Measurements from ENCODE around the gene UST.

Gene UST

GRCh38 chr6:149078211-149078782 is 331.5 kb downstream of the UST start:
- H3K27ac ChIP-seq (replicated peaks; ENCODE audit: low read length), result no peak overlapping the region
- H2BK12ac ChIP-seq (ENCODE audit: low read length), result no peak overlapping the region
- H3K36me3 ChIP-seq (replicated peaks in 1 of 2; ENCODE audit: control insufficient read depth in 2 of 2, insufficient read depth in 2 of 2, low read length in 2 of 2), result no peaks in the 10 kb centered on the region
- no peak overlapping the region for H3K4me2 ChIP-seq (ENCODE audit: insufficient read depth, low read length, poor library complexity, severe bottlenecking)
- H2BK15ac ChIP-seq (ENCODE audit: low read length), result no peak overlapping the region
- no peaks in the 10 kb centered on the region for H3K4me1 ChIP-seq (ENCODE audit: control insufficient read depth in 2 of 2, insufficient read depth in 1 of 2, low read depth in 1 of 2, low read length in 2 of 2)
- H2AFZ ChIP-seq (ENCODE audit: low read length), result no peak overlapping the region
- H2AK5ac ChIP-seq (ENCODE audit: low read depth, low read length), result no peak overlapping the region
- H4K8ac ChIP-seq (ENCODE audit: low read depth, low read length), result no peak overlapping the region
- H4K91ac ChIP-seq (ENCODE audit: low read depth, low read length, poor library complexity), result no peak overlapping the region
- no peak overlapping the region for H3K4ac ChIP-seq (ENCODE audit: low read length)
- H3K9ac ChIP-seq (ENCODE audit: low read depth, low read length, poor library complexity), result no peak overlapping the region
- H3K14ac ChIP-seq (ENCODE audit: low read length), result no peak overlapping the region
- no peak for DNase-seq (ENCODE audit: low spot score)
- H3K23ac ChIP-seq (ENCODE audit: low read depth, low read length, poor library complexity), result no peak overlapping the region
- H3K27me3 ChIP-seq (ENCODE audit: control insufficient read depth in 3 of 3, insufficient read depth in 3 of 3, low read depth in 1 of 3, low read length in 3 of 3), result no peaks in the 10 kb centered on the region
- H2BK120ac ChIP-seq (ENCODE audit: low read depth, low read length), result no peak overlapping the region
- H2BK5ac ChIP-seq (ENCODE audit: low read length), result no peak overlapping the region
- no peak overlapping the region for H3K4me3 ChIP-seq (ENCODE audit: low read length in 2 of 2)
- no peaks in the 10 kb centered on the region for H3K79me1 ChIP-seq (ENCODE audit: low read depth, low read length)
- no peak overlapping the region for H3K18ac ChIP-seq (ENCODE audit: low read length)
- WGBS, 2 donors (ENCODE audit: extremely low coverage in 2 of 2, insufficient read length in 2 of 2, insufficient replicate concordance in 1 of 2), result no CpG with 5 or more reads among the region's 10 CpGs
- peaks cover 2 to 4% of the 10 kb centered on the region in 2 donors for H3K9me3 ChIP-seq (replicated peaks in 1 of 2; ENCODE audit: control insufficient read depth in 2 of 2, insufficient read depth in 1 of 2, low read depth in 1 of 2, low read length in 2 of 2)

GRCh38 chr6:149079456-149079855 is 332.6 kb downstream of the UST start:
- H4K8ac ChIP-seq (ENCODE audit: low read depth, low read length), result no peak overlapping the region
- no peak overlapping the region for H2AK5ac ChIP-seq (ENCODE audit: low read depth, low read length)
- no peak overlapping the region for H2BK12ac ChIP-seq (ENCODE audit: low read length)
- H3K36me3 ChIP-seq (replicated peaks in 1 of 2; ENCODE audit: control insufficient read depth in 2 of 2, insufficient read depth in 2 of 2, low read length in 2 of 2), result no peaks in the 10 kb centered on the region
- H2AFZ ChIP-seq (ENCODE audit: low read length), result no peak overlapping the region
- H3K23ac ChIP-seq (ENCODE audit: low read depth, low read length, poor library complexity), result no peak overlapping the region
- no peak overlapping the region for H3K14ac ChIP-seq (ENCODE audit: low read length)
- no CpG with 5 or more reads among the region's 2 CpGs for WGBS, 2 donors (ENCODE audit: extremely low coverage in 2 of 2, insufficient read length in 2 of 2, insufficient replicate concordance in 1 of 2)
- H2BK15ac ChIP-seq (ENCODE audit: low read length), result no peak overlapping the region
- no peak overlapping the region for H2BK5ac ChIP-seq (ENCODE audit: low read length)
- no peaks in the 10 kb centered on the region for H3K4me1 ChIP-seq (ENCODE audit: control insufficient read depth in 2 of 2, insufficient read depth in 1 of 2, low read depth in 1 of 2, low read length in 2 of 2)
- no peak overlapping the region for H3K18ac ChIP-seq (ENCODE audit: low read length)
- H4K91ac ChIP-seq (ENCODE audit: low read depth, low read length, poor library complexity), result no peak overlapping the region
- no peak for DNase-seq (ENCODE audit: low spot score)
- H3K27ac ChIP-seq (replicated peaks; ENCODE audit: low read length), result no peak overlapping the region
- no peak overlapping the region for H3K4ac ChIP-seq (ENCODE audit: low read length)
- H3K9me3 ChIP-seq (replicated peaks in 1 of 2; ENCODE audit: control insufficient read depth in 2 of 2, insufficient read depth in 1 of 2, low read depth in 1 of 2, low read length in 2 of 2), result peaks cover 2 to 4% of the 10 kb centered on the region in 2 donors
- H2BK120ac ChIP-seq (ENCODE audit: low read depth, low read length), result no peak overlapping the region
- H3K27me3 ChIP-seq (ENCODE audit: control insufficient read depth in 3 of 3, insufficient read depth in 3 of 3, low read depth in 1 of 3, low read length in 3 of 3), result no peaks in the 10 kb centered on the region
- no peak overlapping the region for H3K4me2 ChIP-seq (ENCODE audit: insufficient read depth, low read length, poor library complexity, severe bottlenecking)
- H3K9ac ChIP-seq (ENCODE audit: low read depth, low read length, poor library complexity), result no peak overlapping the region
- no peaks in the 10 kb centered on the region for H3K79me1 ChIP-seq (ENCODE audit: low read depth, low read length)
- H3K4me3 ChIP-seq (ENCODE audit: low read length in 2 of 2), result no peak overlapping the region

GRCh38 chr6:149079911-149080491 is 333.2 kb downstream of the UST start:
- H3K36me3 ChIP-seq (replicated peaks in 1 of 2; ENCODE audit: control insufficient read depth in 2 of 2, insufficient read depth in 2 of 2, low read length in 2 of 2), result no peaks in the 10 kb centered on the region
- no CpG with 5 or more reads among the region's 6 CpGs for WGBS, 2 donors (ENCODE audit: extremely low coverage in 2 of 2, insufficient read length in 2 of 2, insufficient replicate concordance in 1 of 2)
- H3K9ac ChIP-seq (ENCODE audit: low read depth, low read length, poor library complexity), result no peak overlapping the region
- no peak overlapping the region for H3K27ac ChIP-seq (replicated peaks; ENCODE audit: low read length)
- H2AK5ac ChIP-seq (ENCODE audit: low read depth, low read length), result no peak overlapping the region
- H3K4ac ChIP-seq (ENCODE audit: low read length), result no peak overlapping the region
- no peak overlapping the region for H2BK120ac ChIP-seq (ENCODE audit: low read depth, low read length)
- DNase-seq (ENCODE audit: low spot score), result no peak
- no peak overlapping the region for H2BK15ac ChIP-seq (ENCODE audit: low read length)
- H3K4me2 ChIP-seq (ENCODE audit: insufficient read depth, low read length, poor library complexity, severe bottlenecking), result no peak overlapping the region
- H3K9me3 ChIP-seq (replicated peaks in 1 of 2; ENCODE audit: control insufficient read depth in 2 of 2, insufficient read depth in 1 of 2, low read depth in 1 of 2, low read length in 2 of 2), result peaks cover 2 to 4% of the 10 kb centered on the region in 2 donors
- no peak overlapping the region for H3K18ac ChIP-seq (ENCODE audit: low read length)
- no peak overlapping the region for H3K4me3 ChIP-seq (ENCODE audit: low read length in 2 of 2)
- no peak overlapping the region for H2BK5ac ChIP-seq (ENCODE audit: low read length)
- no peak overlapping the region for H4K8ac ChIP-seq (ENCODE audit: low read depth, low read length)
- H3K23ac ChIP-seq (ENCODE audit: low read depth, low read length, poor library complexity), result no peak overlapping the region
- H2AFZ ChIP-seq (ENCODE audit: low read length), result no peak overlapping the region
- H4K91ac ChIP-seq (ENCODE audit: low read depth, low read length, poor library complexity), result no peak overlapping the region
- H2BK12ac ChIP-seq (ENCODE audit: low read length), result no peak overlapping the region
- H3K27me3 ChIP-seq (ENCODE audit: control insufficient read depth in 3 of 3, insufficient read depth in 3 of 3, low read depth in 1 of 3, low read length in 3 of 3), result no peaks in the 10 kb centered on the region
- no peaks in the 10 kb centered on the region for H3K4me1 ChIP-seq (ENCODE audit: control insufficient read depth in 2 of 2, insufficient read depth in 1 of 2, low read depth in 1 of 2, low read length in 2 of 2)
- H3K79me1 ChIP-seq (ENCODE audit: low read depth, low read length), result no peaks in the 10 kb centered on the region
- H3K14ac ChIP-seq (ENCODE audit: low read length), result no peak overlapping the region

- WGBS, 2 donors (ENCODE audit: extremely low coverage in 2 of 2, insufficient read length in 2 of 2, insufficient replicate concordance in 1 of 2), result no CpG with 5 or more reads among the region's 5 CpGs
- H3K9me3 ChIP-seq (replicated peaks in 1 of 2; ENCODE audit: control insufficient read depth in 2 of 2, insufficient read depth in 1 of 2, low read depth in 1 of 2, low read length in 2 of 2), result peaks cover 2 to 4% of the 10 kb centered on the region in 2 donors
- H3K4me3 ChIP-seq (ENCODE audit: low read length in 2 of 2), result no peak overlapping the region
- H2BK15ac ChIP-seq (ENCODE audit: low read length), result no peak overlapping the region
- H3K27ac ChIP-seq (replicated peaks; ENCODE audit: low read length), result no peak overlapping the region
- H3K14ac ChIP-seq (ENCODE audit: low read length), result no peak overlapping the region
- H3K23ac ChIP-seq (ENCODE audit: low read depth, low read length, poor library complexity), result no peak overlapping the region
- no peaks in the 10 kb centered on the region for H3K4me1 ChIP-seq (ENCODE audit: control insufficient read depth in 2 of 2, insufficient read depth in 1 of 2, low read depth in 1 of 2, low read length in 2 of 2)
- no peaks in the 10 kb centered on the region for H3K27me3 ChIP-seq (ENCODE audit: control insufficient read depth in 3 of 3, insufficient read depth in 3 of 3, low read depth in 1 of 3, low read length in 3 of 3)
- H2BK120ac ChIP-seq (ENCODE audit: low read depth, low read length), result no peak overlapping the region
- no peak overlapping the region for H3K4ac ChIP-seq (ENCODE audit: low read length)
- H4K8ac ChIP-seq (ENCODE audit: low read depth, low read length), result no peak overlapping the region
- H3K36me3 ChIP-seq (replicated peaks in 1 of 2; ENCODE audit: control insufficient read depth in 2 of 2, insufficient read depth in 2 of 2, low read length in 2 of 2), result no peaks in the 10 kb centered on the region
- H2BK5ac ChIP-seq (ENCODE audit: low read length), result no peak overlapping the region
- no peak overlapping the region for H4K91ac ChIP-seq (ENCODE audit: low read depth, low read length, poor library complexity)
- H3K9ac ChIP-seq (ENCODE audit: low read depth, low read length, poor library complexity), result no peak overlapping the region
- DNase-seq (ENCODE audit: low spot score), result no peak
- H2BK12ac ChIP-seq (ENCODE audit: low read length), result no peak overlapping the region
- H3K79me1 ChIP-seq (ENCODE audit: low read depth, low read length), result no peaks in the 10 kb centered on the region
- no peak overlapping the region for H2AK5ac ChIP-seq (ENCODE audit: low read depth, low read length)
- no peak overlapping the region for H2AFZ ChIP-seq (ENCODE audit: low read length)
- H3K4me2 ChIP-seq (ENCODE audit: insufficient read depth, low read length, poor library complexity, severe bottlenecking), result no peak overlapping the region
- H3K18ac ChIP-seq (ENCODE audit: low read length), result no peak overlapping the region
Measured at GRCh38 chr6:149080511-149080910, 333.7 kb downstream of the UST start.
